GM18517 (cell line): ENCODE data around the gene TOM1L2.
"Not testable (repeated sequence)": the region's sequence is repeated elsewhere in the genome, so short reads cannot be mapped to it uniquely, and the experiment has no call there.

Experiments used
- ATAC-seq: cut with Tn5 transposase; IDR thresholded peaks from one replicate; pipeline ENCODE4 v1.9.1; 2021; ENCODE audit warnings: mild to moderate bottlenecking, moderate library complexity; ENCODE audit not compliant: unreplicated experiment

Gene TOM1L2

DNA sequence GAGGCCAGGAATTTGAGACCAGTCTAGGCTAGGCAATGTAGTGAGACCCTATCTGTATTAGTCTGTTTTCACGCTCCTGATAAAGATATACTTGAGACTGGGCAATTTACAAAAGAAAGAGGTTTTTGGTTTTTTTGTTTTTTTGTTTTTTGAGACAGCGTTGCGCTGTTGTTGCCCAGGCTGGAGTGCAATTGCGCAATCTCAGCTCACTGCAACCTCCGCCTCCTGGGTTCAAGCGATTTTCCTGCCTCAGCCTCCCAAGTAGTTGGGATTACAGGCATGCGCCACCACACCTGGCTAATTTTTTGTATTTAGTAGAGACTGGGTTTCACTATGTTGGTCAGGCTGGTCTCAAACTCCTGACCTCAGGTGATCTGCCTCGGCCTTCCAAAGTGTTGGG lies 23.7 kb upstream of the TOM1L2 start:
- not testable (repeated sequence) for ATAC-seq

DNA sequence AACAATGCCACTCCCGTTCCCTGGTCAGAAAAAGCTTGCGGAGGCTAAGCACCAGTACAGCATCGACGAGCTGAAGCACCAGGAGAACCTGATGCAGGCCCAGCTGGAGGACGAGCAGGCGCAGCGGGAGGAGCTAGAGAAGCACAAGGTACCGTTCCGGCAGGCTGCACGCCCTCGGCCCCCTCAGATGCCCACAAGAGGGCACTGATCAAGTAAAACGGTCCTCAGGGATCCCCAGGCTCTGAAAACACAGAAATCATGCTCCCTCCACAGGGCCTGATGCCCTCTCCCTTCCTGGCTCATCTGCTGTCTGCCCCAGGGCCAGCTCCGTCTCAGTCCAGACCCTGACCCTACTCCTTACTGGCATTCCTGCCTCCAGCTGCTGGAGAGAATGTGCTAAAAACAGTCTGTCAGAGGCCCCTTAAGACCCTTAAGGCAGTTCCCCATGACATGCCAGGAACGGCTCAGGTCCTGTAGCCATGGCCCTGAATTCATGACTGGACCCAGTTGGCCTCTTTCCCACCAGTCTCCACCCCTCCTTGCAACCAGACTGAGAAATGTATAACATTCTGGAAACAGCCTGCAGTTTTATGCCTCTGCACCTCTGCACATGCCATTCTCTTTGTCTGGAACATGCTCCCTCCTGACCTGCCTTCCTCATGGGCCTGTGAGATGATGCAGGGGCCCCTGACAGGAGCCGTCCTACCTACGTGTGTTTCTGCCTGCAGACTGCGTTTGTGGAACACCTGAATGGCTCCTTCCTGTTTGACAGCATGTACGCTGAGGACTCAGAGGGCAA lies 22.3 kb upstream of the TOM1L2 start:
- ATAC-seq = no peak

DNA sequence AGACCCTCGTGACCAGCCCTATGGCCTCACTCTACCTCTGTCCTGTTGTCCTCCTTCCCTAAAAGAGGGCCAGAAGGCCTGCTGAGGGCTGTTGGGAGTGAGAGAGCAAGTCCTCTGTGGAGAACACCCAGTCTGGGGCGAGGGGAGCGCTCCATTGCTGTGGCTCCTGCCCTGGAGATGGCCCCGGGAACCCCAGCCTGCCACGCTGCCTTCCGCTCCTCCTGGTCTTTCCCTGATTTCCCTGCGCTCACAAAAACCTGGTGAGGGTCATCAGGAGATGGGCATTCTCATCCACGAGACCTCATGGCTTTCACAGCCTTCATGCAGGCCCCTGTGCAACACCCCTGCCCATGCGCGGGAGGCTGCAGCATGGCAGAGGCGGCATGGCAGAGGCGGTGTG lies 21.7 kb upstream of the TOM1L2 start:
- ATAC-seq = no peak

DNA sequence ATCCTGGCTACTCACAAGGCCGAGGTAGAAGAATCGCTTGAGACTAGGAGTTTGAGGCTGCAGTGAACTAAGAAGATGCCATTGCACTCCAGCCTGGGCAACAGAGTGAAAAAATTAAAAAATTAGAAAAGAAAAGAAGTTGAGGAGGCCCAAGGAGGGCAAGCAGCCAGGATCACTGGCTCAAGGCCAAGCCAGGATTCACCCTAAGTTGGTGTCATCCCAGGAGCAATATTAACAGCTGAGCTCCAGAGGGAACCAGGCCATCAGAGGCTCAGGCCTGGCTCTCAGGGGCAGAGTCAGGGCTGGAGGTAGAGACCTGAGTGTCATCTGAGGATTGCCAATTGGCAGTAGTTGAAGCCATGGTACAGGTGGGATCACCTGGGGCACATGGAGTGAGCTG lies 21.2 kb upstream of the TOM1L2 start:
- no peak for ATAC-seq

DNA sequence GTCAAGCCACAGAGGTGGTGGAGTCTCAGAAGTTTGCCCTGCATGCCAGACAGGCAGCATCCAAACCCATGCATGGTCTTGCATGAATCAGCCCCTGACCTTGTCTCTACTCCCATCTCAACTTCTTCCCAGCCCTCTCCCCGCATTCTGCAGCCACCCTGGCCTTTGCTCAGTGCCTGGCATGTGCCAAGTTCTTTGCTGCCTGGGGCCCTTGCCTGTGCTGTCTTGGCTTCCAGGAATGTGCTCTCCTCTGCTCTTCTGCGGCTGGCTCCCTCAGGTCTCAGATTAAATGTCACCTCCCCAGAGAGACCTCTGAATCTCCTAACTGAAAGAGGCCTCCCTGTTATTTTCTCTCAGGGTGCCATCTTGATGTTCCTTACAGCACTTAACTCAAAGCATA lies 18.1 kb upstream of the TOM1L2 start:
- no peak for ATAC-seq

DNA sequence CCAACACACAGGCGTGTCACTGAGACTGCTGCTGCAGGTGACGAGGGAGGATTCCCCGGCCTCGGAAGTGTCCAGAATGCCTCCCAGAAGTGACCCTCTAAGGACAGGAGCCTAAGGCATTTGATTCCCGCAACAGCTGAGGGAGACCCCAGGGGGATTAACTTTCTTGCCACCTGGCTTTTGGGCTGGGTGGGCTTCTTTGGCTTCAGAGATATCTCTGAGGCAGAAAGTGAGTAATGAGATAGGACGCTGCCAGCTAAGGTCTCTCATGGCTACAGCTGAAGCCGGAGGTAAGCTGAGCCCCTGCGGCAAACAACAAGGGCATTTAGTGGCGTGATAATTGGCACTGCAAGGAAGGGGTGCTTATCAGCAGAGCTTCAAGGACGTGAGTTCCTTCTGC lies 17.4 kb upstream of the TOM1L2 start:
- no peak for ATAC-seq

DNA sequence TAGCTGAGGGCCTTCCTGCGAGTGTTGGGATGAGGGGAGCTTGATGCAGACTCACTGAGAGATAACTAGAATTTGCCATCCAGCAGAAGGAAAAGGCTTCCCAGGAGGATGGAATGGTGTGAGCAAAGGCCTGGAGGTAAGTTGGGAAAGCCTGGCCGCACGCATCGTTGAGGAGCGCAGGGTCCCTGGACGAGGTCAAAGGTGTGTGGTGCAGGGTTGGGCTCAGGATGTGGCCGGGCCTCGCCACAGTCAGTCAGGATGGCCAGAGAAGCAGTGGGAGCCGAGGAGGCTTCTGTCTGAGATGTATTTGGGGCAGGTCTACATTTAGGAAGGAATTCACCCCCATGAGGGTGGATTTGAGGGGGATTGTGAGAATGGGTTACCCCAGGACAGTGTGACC lies 16.9 kb upstream of the TOM1L2 start:
- no peak for ATAC-seq

DNA sequence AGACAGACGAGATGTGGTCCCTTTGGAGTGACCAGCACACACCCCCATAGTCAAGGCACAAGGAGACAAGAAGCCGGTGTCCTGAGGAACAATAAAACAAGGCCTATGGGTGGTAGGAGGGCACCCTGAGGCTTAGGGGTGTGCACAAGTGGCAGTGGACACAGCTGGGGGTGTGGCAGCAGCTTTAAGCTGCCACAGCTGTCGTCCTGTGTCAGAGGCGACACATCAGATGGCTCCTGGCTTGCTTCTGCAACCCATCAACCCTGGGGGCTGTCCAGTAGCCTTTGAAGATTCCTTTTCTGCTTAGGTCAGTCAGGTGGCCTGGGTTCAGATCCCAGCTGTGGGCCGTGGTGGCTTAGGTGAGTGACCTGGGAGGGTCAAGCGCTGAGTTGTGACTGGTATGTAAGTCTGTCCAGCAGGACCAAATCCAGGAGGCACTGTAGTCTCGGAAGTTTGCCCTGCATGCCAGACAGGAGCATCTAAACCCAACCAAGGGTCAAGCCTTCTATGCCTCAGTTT lies 16.3 kb upstream of the TOM1L2 start:
- no peak for ATAC-seq

DNA sequence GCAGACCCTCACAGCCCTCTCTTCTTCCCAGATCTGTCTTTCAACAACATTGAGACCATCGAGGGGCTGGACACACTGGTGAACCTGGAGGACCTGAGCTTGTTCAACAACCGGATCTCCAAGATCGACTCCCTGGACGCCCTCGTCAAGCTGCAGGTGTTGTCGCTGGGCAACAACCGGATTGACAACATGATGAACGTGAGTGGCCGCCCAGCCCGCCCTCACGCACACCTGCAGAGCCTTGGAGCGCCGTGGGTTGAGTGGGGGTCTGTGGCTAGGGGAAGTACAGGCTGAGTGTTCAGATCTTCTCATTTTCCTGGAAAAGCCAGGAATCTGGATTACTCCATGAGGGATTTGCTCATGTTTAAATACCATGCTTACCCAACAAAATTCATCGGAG lies 15.7 kb upstream of the TOM1L2 start:
- no peak for ATAC-seq

DNA sequence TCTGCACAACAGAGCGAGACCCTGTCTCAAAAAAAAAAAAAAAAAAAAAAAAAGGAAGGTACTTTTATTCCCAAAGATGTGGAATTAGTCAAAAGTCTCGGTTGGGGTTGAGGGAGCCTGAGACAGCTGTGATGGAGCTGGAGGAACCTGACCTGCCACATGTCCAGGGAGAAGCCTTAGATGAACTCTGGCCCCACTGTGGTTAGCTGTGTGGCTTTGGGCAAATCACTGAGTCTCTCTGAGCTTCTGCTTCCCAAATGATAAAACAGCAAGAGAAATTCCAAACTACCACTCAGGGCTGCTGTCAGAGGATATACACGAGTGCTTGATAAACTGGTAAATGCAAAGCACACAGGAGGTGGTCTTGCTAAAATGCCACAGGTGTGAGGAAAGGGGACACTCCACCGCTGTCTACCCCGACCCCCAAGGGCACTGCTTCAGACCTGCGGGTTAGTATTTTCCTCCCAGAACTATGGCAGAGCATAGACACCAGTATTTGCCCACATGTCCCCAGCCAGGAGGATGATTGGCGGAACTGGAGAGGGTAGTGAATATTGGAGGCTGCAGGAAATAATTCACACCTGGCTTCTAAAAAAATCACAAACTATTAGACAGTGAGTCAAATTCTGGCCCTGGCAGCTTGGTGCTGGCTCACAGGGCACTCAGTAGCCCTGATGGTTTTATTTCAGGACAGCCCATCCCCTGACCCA lies 15.1 kb upstream of the TOM1L2 start:
- ATAC-seq = no peak

DNA sequence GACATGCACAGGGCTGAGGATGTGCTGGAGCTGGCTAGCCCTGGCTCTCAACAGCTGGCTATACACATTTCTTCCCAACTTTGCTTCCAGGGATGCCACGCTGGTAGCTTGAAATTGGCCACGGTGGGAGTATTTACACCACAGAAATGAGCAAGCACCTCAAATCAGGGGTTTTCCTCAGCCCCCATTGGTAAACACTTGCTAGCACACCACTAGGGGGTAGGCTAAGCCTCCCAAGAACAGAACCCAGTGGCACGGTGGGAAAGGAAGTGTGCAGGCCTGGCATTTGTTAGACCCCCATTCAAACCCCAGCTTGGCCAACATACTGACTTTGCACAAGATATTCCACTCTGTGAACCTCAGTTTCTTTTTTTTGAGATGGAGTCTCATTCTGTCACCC lies 13.4 kb upstream of the TOM1L2 start:
- no peak for ATAC-seq

DNA sequence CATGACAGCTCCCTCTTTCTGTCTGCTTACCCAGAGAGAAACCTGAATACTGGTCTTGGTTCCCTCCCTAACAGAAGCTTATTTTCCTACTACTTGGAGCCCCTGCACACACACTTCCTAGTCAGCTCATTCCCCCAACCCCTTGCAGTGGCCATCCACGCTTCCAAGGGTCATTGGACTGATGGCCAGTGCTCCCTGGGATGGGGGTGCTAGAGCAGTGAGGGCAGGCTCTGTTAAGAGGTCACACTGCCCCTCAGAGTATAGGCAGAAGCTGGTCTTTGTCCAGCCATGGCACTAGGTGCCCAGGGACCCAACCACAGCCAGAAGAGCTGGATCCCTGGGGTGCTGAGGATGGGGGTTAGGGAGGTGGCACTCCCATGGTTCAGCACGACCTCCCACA lies 13.0 kb upstream of the TOM1L2 start:
- ATAC-seq = no peak

DNA sequence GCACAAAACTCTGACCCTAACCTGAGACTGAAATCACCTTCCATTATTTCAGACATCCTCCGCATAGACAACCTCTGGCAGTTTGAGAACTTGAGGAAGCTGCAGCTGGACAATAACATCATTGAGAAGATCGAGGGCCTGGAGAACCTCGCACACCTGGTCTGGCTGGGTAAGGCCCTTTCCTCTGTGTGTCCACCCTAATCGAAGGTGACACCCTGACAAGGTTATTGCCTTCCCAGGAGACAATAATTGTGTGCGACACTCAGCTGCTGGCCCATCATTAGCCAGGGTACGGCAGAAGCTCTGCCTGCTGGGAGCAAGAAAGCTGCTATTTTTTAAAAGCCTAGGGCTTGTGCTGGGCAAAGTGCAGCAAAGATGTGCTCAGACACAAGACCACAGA lies 11.6 kb upstream of the TOM1L2 start:
- no peak for ATAC-seq

DNA sequence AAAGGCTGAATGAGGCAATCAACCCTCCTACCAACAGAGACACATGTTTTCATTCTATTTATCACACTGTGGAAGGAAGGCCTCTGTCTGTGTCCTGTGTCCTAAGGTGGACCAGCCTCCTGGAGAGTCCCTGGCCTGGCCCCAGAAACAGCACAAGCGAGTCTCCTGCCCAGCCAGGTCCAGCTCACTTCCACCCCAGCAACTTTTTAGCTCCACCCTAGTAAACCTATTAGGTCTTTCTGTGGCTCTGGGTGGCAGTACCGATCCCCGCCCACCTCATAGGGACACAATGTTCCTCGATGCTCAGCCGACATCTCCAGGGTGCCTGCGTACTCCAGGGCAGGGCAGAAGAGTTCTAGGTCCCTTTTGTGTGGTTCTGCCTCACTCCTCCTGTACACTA lies 11.2 kb upstream of the TOM1L2 start:
- ATAC-seq = no peak

DNA sequence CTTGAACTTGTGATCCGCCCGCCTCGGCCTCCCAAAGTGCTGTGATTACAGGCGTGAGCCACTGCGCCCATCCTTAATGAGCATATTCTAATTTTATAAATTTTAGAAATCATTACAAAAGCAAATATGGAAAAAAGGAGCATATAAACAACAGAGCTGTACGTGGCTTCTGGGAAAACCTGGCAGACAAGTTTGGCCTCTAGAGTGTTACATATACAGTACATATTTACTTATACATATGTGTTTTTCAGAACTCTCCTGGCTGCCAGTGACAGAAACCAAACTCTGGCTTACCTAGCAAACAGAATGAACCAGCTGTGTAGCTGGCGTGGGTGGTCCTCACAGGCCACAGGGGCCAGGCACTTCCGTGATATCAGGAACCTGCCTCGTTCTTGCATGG lies 10.6 kb upstream of the TOM1L2 start:
- no peak for ATAC-seq

DNA sequence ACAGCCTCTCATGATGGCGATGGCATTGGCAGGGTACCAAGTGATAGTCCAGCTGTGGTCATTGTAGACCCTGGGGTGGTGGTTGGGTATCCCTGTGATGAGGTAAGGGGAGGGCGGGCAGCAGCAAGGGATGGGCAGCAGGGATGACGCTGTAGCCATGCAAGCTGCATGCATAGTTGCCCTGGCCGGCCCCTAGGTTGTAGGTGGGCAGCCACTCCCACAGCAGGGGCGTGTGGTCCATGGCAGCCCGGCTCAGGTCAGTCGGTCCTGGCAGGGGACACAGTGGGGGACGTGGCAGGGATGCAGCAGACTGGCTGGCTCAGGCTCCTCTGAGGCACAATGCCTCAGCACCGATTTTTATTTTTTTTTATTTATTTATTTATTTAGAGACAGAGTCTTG lies 9.1 kb upstream of the TOM1L2 start:
- ATAC-seq = no peak

DNA sequence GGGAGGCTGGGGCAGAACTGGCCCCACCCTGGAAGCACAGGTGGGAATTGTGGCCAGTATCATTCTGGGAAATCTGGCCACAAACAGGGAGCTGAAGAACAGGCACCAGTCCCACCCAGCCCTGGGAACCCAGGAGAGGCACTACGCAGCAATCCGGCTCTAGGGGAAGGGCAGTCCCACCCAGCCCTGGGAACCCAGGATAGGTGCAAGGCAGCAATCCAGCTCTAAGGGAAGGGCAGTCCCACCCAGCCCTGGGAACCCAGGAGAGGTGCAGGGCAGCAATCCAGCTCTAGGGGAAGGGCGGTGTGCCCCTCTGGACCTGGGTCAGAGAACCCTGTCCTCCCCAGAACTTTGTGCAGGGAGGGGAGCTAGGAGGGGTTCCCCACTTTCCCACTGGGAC lies 7.6 kb upstream of the TOM1L2 start:
- ATAC-seq = no peak

DNA sequence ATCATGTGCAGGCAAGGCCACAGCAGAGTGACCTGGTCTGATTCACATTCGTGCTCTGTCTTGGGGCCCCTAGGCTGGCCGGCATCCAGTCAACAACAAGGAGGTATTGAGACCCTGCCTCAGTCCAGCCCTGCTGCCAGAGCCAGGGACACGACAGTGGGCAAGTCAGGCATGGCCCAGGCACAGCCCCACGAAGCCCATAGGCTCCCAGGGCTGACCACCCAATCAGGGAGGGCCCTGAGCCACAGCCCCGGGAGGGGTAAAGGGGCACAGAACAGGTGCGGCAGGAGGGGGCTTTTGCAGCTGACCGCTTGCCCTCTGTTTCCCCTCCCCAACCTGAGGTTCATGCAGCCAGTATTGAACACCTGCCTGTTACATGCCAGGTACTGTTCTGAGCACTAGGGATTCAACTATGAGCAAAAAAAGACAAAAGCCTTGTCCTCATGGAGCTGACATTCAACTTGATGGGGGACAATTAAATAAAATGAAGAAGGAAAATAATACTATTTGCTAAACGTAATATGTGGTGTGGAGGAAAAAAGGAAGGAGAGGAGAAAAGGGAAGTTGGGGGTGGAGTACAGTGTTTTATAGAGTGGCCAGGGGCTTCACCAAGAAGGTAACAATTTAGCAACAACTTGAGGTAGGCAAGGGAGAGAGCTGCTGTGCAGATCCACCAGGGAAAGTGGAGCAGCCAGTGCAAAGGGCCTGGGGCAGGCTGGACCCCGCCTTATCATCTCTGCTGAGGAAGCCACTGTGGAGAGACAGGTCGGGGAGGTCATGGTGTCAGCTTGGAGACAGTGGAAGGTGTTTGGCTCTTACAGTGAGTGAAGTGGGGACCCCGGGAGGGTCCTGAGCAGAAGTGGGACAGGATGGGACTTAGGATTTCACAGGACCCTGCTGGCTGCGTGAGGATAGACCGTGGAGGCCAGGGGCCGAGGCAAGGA lies 6.6 kb upstream of the TOM1L2 start:
- no peak for ATAC-seq

DNA sequence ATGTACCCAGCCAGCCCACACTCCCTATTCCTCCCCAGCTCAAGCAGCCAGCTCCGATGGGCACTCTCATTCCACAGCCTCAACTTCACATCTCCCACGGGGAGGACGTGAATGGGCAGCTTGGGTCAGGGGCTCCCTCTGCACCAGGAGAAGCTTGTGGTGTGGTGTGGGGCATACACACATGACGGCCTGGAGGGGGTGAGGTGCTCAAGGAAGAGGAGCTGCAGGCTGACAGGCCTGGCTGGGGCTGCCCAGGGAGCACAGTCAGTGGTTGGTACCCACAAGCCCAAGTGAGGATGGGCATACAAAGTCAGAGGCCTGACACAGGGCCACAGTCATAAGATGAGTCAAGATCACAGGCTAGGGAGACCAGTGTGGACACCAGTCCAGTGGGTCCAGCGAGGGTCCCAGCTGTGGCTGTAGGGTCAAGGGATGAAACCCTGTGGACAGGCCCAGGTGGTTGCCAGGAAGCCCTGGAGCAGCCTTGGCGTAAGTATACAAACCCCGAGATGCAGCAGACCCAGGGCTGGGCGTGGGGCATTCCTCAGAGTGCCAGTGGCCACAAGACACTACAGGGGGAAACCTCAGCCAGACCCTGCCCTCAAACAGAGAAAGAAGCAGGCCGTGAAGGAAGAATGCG lies 4.9 kb upstream of the TOM1L2 start:
- no peak for ATAC-seq

DNA sequence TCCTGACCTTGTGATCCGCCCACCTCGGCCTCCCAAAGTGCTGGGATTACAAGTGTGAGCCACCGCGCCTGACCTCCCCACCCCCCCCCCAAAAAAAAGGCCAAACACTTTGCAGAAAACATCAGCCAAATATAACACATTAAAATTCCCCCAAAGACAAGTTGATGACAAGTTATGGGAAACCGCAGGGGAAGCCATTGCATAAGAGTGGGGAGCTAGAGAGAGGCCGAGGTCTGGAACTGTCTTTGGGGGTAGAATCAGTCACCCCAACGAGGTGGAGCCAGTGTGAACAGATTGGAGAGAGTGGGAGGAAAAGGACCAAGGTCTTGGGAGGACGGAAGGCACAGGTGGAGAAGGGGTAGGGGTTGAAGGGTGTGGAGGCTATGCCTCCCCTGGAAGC lies 3.2 kb upstream of the TOM1L2 start:
- ATAC-seq = no peak

DNA sequence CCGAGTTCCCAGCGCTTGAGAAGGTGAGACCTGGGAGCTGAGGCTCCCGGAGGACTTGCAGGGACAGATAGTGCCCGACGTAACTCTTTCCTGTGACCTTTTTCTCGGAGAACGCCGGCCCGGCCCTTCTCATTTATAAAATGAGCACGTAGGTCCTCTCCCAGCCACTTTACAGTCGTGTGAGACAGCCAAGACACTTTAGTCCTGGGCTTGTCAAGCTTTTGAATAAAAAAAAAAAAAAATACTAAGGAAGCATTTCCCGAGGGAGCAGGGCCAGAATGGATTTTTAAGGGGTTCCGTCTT lies 703 bp upstream of the TOM1L2 start:
- no peak for ATAC-seq
